ENCODE measurements around the gene PARVA.
"Not testable (repeated sequence)": the region's sequence is repeated elsewhere in the genome, so short reads cannot be mapped to it uniquely, and the experiment has no call there.

The PARVA gene

GRCh38 chr11:12506404-12506921 is 129.1 kb downstream of the PARVA start:
- Histone ChIP-seq H3K4me3 (ENCODE audit: low read length) (no peak overlapping the region), H3K4me1 (ENCODE audit: control insufficient read depth, insufficient read depth, low read length) (peaks cover 4% of the 10 kb centered on the region), H3K27ac (ENCODE audit: low read depth, low read length) (peak overlapping the region; percentile 17), H3K9ac (ENCODE audit: low read length) (no peak overlapping the region), H3K36me3 (ENCODE audit: control insufficient read depth, insufficient read depth, low read length) (peaks cover 8% of the 10 kb centered on the region), H3K27me3 (ENCODE audit: control insufficient read depth, insufficient read depth, low read length) (no peaks in the 10 kb centered on the region)

- H3K27ac ChIP-seq (ENCODE audit: low read depth, low read length), result peak overlapping the region; percentile 38
- H3K4me3 ChIP-seq (ENCODE audit: low read length), result no peak overlapping the region
- H3K27me3 ChIP-seq (ENCODE audit: control insufficient read depth, insufficient read depth, low read length), result no peaks in the 10 kb centered on the region
- H3K9ac ChIP-seq (ENCODE audit: low read length), result no peak overlapping the region
- H3K4me1 ChIP-seq (ENCODE audit: control insufficient read depth, insufficient read depth, low read length), result peaks cover 4% of the 10 kb centered on the region
- H3K36me3 ChIP-seq (ENCODE audit: control insufficient read depth, insufficient read depth, low read length), result peaks cover 8% of the 10 kb centered on the region
These were observed 130.0 kb downstream of the PARVA start for GRCh38 chr11:12507391-12507790.

GRCh38 chr11:12508151-12508751 is 130.9 kb downstream of the PARVA start:
- peaks cover 4% of the 10 kb centered on the region for H3K4me1 ChIP-seq (ENCODE audit: control insufficient read depth, insufficient read depth, low read length)
- no peaks in the 10 kb centered on the region for H3K27me3 ChIP-seq (ENCODE audit: control insufficient read depth, insufficient read depth, low read length)
- peaks cover 9% of the 10 kb centered on the region for H3K36me3 ChIP-seq (ENCODE audit: control insufficient read depth, insufficient read depth, low read length)
- H3K27ac ChIP-seq (ENCODE audit: low read depth, low read length), result peak overlapping the region; percentile 64
- H3K4me3 ChIP-seq (ENCODE audit: low read length), result no peak overlapping the region
- H3K9ac ChIP-seq (ENCODE audit: low read length), result no peak overlapping the region

GRCh38 chr11:12509371-12509770 is 132.0 kb downstream of the PARVA start:
- Histone ChIP-seq H3K36me3 (ENCODE audit: control insufficient read depth, insufficient read depth, low read length) (peaks cover 8% of the 10 kb centered on the region), H3K4me3 (ENCODE audit: low read length) (no peak overlapping the region), H3K4me1 (ENCODE audit: control insufficient read depth, insufficient read depth, low read length) (peaks cover 4% of the 10 kb centered on the region), H3K27me3 (ENCODE audit: control insufficient read depth, insufficient read depth, low read length) (no peaks in the 10 kb centered on the region), H3K27ac (ENCODE audit: low read depth, low read length) (no peak overlapping the region), H3K9ac (ENCODE audit: low read length) (no peak overlapping the region)

GRCh38 chr11:12512132-12512531 is 134.8 kb downstream of the PARVA start:
- peaks cover 4% of the 10 kb centered on the region for H3K4me1 ChIP-seq (ENCODE audit: control insufficient read depth, insufficient read depth, low read length)
- no peaks in the 10 kb centered on the region for H3K27me3 ChIP-seq (ENCODE audit: control insufficient read depth, insufficient read depth, low read length)
- no peak overlapping the region for H3K4me3 ChIP-seq (ENCODE audit: low read length)
- H3K36me3 ChIP-seq (ENCODE audit: control insufficient read depth, insufficient read depth, low read length), result peaks cover 4% of the 10 kb centered on the region
- H3K27ac ChIP-seq (ENCODE audit: low read depth, low read length), result no peak overlapping the region
- H3K9ac ChIP-seq (ENCODE audit: low read length), result no peak overlapping the region

- Histone ChIP-seq H3K27ac (ENCODE audit: low read depth, low read length) (no peak overlapping the region), H3K9ac (ENCODE audit: low read length) (no peak overlapping the region), H3K27me3 (ENCODE audit: control insufficient read depth, insufficient read depth, low read length) (no peaks in the 10 kb centered on the region), H3K4me3 (ENCODE audit: low read length) (no peak overlapping the region), H3K4me1 (ENCODE audit: control insufficient read depth, insufficient read depth, low read length) (peaks cover 2% of the 10 kb centered on the region), H3K36me3 (ENCODE audit: control insufficient read depth, insufficient read depth, low read length) (peaks cover 4% of the 10 kb centered on the region)
These were observed 135.5 kb downstream of the PARVA start for GRCh38 chr11:12512826-12513395.

- no peak overlapping the region for H3K4me3 ChIP-seq (ENCODE audit: low read length)
- peaks cover 4% of the 10 kb centered on the region for H3K36me3 ChIP-seq (ENCODE audit: control insufficient read depth, insufficient read depth, low read length)
- no peaks in the 10 kb centered on the region for H3K4me1 ChIP-seq (ENCODE audit: control insufficient read depth, insufficient read depth, low read length)
- H3K27me3 ChIP-seq (ENCODE audit: control insufficient read depth, insufficient read depth, low read length), result no peaks in the 10 kb centered on the region
- H3K9ac ChIP-seq (ENCODE audit: low read length), result no peak overlapping the region
- H3K27ac ChIP-seq (ENCODE audit: low read depth, low read length), result no peak overlapping the region
These were observed 139.2 kb downstream of the PARVA start for GRCh38 chr11:12516387-12517105.

GRCh38 chr11:12517306-12517705 is 139.9 kb downstream of the PARVA start:
- Histone ChIP-seq H3K4me3 (ENCODE audit: low read length) (no peak overlapping the region), H3K9ac (ENCODE audit: low read length) (no peak overlapping the region), H3K27me3 (ENCODE audit: control insufficient read depth, insufficient read depth, low read length) (no peaks in the 10 kb centered on the region), H3K4me1 (ENCODE audit: control insufficient read depth, insufficient read depth, low read length) (no peaks in the 10 kb centered on the region), H3K36me3 (ENCODE audit: control insufficient read depth, insufficient read depth, low read length) (peaks cover 6% of the 10 kb centered on the region), H3K27ac (ENCODE audit: low read depth, low read length) (no peak overlapping the region)

- H3K4me1 ChIP-seq (ENCODE audit: control insufficient read depth, insufficient read depth, low read length), result no peaks in the 10 kb centered on the region
- H3K27me3 ChIP-seq (ENCODE audit: control insufficient read depth, insufficient read depth, low read length), result no peaks in the 10 kb centered on the region
- H3K4me3 ChIP-seq (ENCODE audit: low read length), result no peak overlapping the region
- H3K27ac ChIP-seq (ENCODE audit: low read depth, low read length), result no peak overlapping the region
- no peak overlapping the region for H3K9ac ChIP-seq (ENCODE audit: low read length)
- H3K36me3 ChIP-seq (ENCODE audit: control insufficient read depth, insufficient read depth, low read length), result peaks cover 6% of the 10 kb centered on the region
These were observed 140.4 kb downstream of the PARVA start for GRCh38 chr11:12517741-12518140.

- Histone ChIP-seq H3K9ac (ENCODE audit: low read length) (no peak overlapping the region), H3K27ac (ENCODE audit: low read depth, low read length) (no peak overlapping the region), H3K4me1 (ENCODE audit: control insufficient read depth, insufficient read depth, low read length) (no peaks in the 10 kb centered on the region), H3K36me3 (ENCODE audit: control insufficient read depth, insufficient read depth, low read length) (peaks cover 2% of the 10 kb centered on the region), H3K27me3 (ENCODE audit: control insufficient read depth, insufficient read depth, low read length) (no peaks in the 10 kb centered on the region), H3K4me3 (ENCODE audit: low read length) (no peak overlapping the region)
These were observed 141.4 kb downstream of the PARVA start for GRCh38 chr11:12518606-12519385.

GRCh38 chr11:12520054-12520453 is 142.7 kb downstream of the PARVA start:
- no peak overlapping the region for H3K27ac ChIP-seq (ENCODE audit: low read depth, low read length)
- no peak overlapping the region for H3K4me3 ChIP-seq (ENCODE audit: low read length)
- peaks cover 2% of the 10 kb centered on the region for H3K36me3 ChIP-seq (ENCODE audit: control insufficient read depth, insufficient read depth, low read length)
- H3K9ac ChIP-seq (ENCODE audit: low read length), result no peak overlapping the region
- H3K4me1 ChIP-seq (ENCODE audit: control insufficient read depth, insufficient read depth, low read length), result no peaks in the 10 kb centered on the region
- no peaks in the 10 kb centered on the region for H3K27me3 ChIP-seq (ENCODE audit: control insufficient read depth, insufficient read depth, low read length)

GRCh38 chr11:12520576-12520975 is 143.2 kb downstream of the PARVA start:
- not testable (repeated sequence) for H3K27ac ChIP-seq (ENCODE audit: low read depth, low read length); H3K4me1 ChIP-seq (ENCODE audit: control insufficient read depth, insufficient read depth, low read length); H3K9ac ChIP-seq (ENCODE audit: low read length); H3K27me3 ChIP-seq (ENCODE audit: control insufficient read depth, insufficient read depth, low read length); H3K36me3 ChIP-seq (ENCODE audit: control insufficient read depth, insufficient read depth, low read length); H3K4me3 ChIP-seq (ENCODE audit: low read length)
